GM23338 (cell line): ENCODE measurements around the gene NPVF. TPM values are rescaled to one million over a fixed set of nuclear protein-coding genes. Genes with fewer than 3 reads are reported as not detected.

Source experiments
- ATAC-seq: fragments of 200-7000 bp; cut with Tn5 transposase; 3 replicates; pipeline ENCODE4 v1.9.1; 2020
- DNase-seq: peaks from one replicate; pipeline ENCODE4 v3.0.0-alpha.2; 2015; ENCODE audit warnings: low spot score
- H2AFZ ChIP-seq: fragments of 200-600 bp; sonication (generic); 2 replicates; pipeline ENCODE4 v1.8.0; 2016; ENCODE audit warnings: antibody characterized with exemption, mild to moderate bottlenecking, moderate library complexity
- H3F3A ChIP-seq: fragments of 200-600 bp; sonication (generic); replicated peaks from 2 replicates; pipeline ENCODE4 v1.8.0; 2017; ENCODE audit warnings: antibody characterized with exemption, mixed run types, low read depth
- H3K27ac ChIP-seq: fragments of 200-600 bp; sonication (generic); 2 replicates; pipeline ENCODE4 v1.6.1; 2016; ENCODE audit warnings: low read depth
- H3K27me3 ChIP-seq: fragments of 200-600 bp; sonication (generic); 2 replicates; pipeline ENCODE4 v1.8.0; 2016; ENCODE audit warnings: mild to moderate bottlenecking, mixed run types, moderate library complexity; ENCODE audit not compliant: insufficient read depth
- H3K36me3 ChIP-seq: fragments of 200-600 bp; sonication (generic); 2 replicates; pipeline ENCODE4 v1.8.0; 2016; ENCODE audit warnings: mild to moderate bottlenecking; ENCODE audit not compliant: insufficient read depth
- H3K4me1 ChIP-seq: fragments of 200-600 bp; sonication (generic); 2 replicates; pipeline ENCODE4 v1.8.0; 2016; ENCODE audit warnings: mild to moderate bottlenecking, moderate library complexity; ENCODE audit not compliant: insufficient read depth
- H3K4me2 ChIP-seq: fragments of 200-600 bp; sonication (generic); 2 replicates; pipeline ENCODE4 v1.7.1; 2017; ENCODE audit warnings: mixed run types
- H3K4me3 ChIP-seq: fragments of 200-600 bp; sonication (generic); 2 replicates; pipeline ENCODE4 v1.6.1; 2016; ENCODE audit warnings: mixed run types
- H3K79me2 ChIP-seq: fragments of 200-600 bp; sonication (generic); replicated peaks from 2 replicates; pipeline ENCODE4 v1.8.0; 2017; ENCODE audit warnings: mild to moderate bottlenecking; ENCODE audit not compliant: insufficient read depth
- H3K9me2 ChIP-seq: fragments of 200-600 bp; sonication (generic); 2 replicates; pipeline ENCODE4 v1.8.0; 2017; ENCODE audit not compliant: insufficient read depth
- H4K20me1 ChIP-seq: fragments of 200-600 bp; sonication (generic); replicated peaks from 2 replicates; pipeline ENCODE4 v1.8.0; 2017; ENCODE audit warnings: mild to moderate bottlenecking; ENCODE audit not compliant: insufficient read depth
- H3K27ac Mint-ChIP-seq: 2 replicates; pipeline ENCODE4 v1.8.0; 2020; ENCODE audit warnings: inconsistent platforms, mild to moderate bottlenecking, moderate library complexity, mixed read lengths
- H3K27me3 Mint-ChIP-seq: 3 replicates; pipeline ENCODE4 v1.8.0; 2022; ENCODE audit warnings: low read depth, mild to moderate bottlenecking, moderate library complexity, mixed read lengths, inconsistent platforms; ENCODE audit not compliant: insufficient read depth, poor library complexity
- H3K36me3 Mint-ChIP-seq: 3 replicates; pipeline ENCODE4 v1.8.0; 2021; ENCODE audit warnings: low read depth, mild to moderate bottlenecking, inconsistent platforms, moderate library complexity, mixed read lengths
- H3K4me1 Mint-ChIP-seq: 3 replicates; pipeline ENCODE4 v1.8.0; 2020; ENCODE audit warnings: mild to moderate bottlenecking, inconsistent platforms, mixed read lengths
- H3K4me3 Mint-ChIP-seq: 3 replicates; pipeline ENCODE4 v1.8.0; 2021; ENCODE audit warnings: moderate library complexity, mild to moderate bottlenecking, inconsistent platforms, mixed read lengths
- H3K9me3 Mint-ChIP-seq: 3 replicates; pipeline ENCODE4 v1.8.0; 2020; ENCODE audit warnings: moderate library complexity, mild to moderate bottlenecking, inconsistent platforms, mixed read lengths
- EZH2 ChIP-seq: fragments of 200-600 bp; sonication (generic); IDR thresholded peaks from one replicate; pipeline ENCODE4 v1.8.0; 2017; ENCODE audit warnings: antibody characterized with exemption, mild to moderate bottlenecking, low read depth; ENCODE audit not compliant: unreplicated experiment
- EZH2phosphoT487 ChIP-seq: fragments of 200-600 bp; sonication (generic); IDR thresholded peaks from one replicate; pipeline ENCODE4 v1.8.1; 2018; ENCODE audit warnings: antibody characterized with exemption; ENCODE audit not compliant: unreplicated experiment
- JUNB ChIP-seq: IDR thresholded peaks from one replicate; pipeline ENCODE4 v1.6.1; 2016; ENCODE audit warnings: antibody characterized with exemption; ENCODE audit not compliant: unreplicated experiment
- POLR2AphosphoS5 ChIP-seq: IDR thresholded peaks from 2 replicates; pipeline ENCODE4 v1.6.1; 2016; ENCODE audit warnings: antibody characterized with exemption, low read depth
- STAT1 ChIP-seq: IDR thresholded peaks from one replicate; pipeline ENCODE4 v1.6.1; 2016; ENCODE audit warnings: antibody characterized with exemption; ENCODE audit not compliant: unreplicated experiment
- ZNF114 ChIP-seq: fragments of 250-450 bp; sonication (Bioruptor Pico); IDR thresholded peaks from 2 replicates; pipeline ENCODE4 v1.5.0; 2020; ENCODE audit warnings: mild to moderate bottlenecking, moderate library complexity
- ZNF331 ChIP-seq: fragments of 250-450 bp; sonication (Bioruptor Pico); IDR thresholded peaks from 2 replicates; pipeline ENCODE4 v1.5.0; 2020; ENCODE audit warnings: low read depth, mild to moderate bottlenecking, moderate library complexity
- polyA plus RNA-seq: library from polyadenylated mRNA; unstranded; fragments of >200 nt; fragmentation: Nextera tagmentation; extraction: Ambion mirVana; gene quantifications from 2 replicates; pipeline ENCODE4 v1.2.1, GENCODE V29; 2016
- total RNA-seq: library from RNA; depleted of rRNA; stranded (reverse); fragments of >200 nt; shearing (Covaris generic); gene quantifications from 2 replicates; pipeline ENCODE4 v1.2.3, GENCODE V29; 2014
- TF ChIP-seq, protein P1 (sequence below), 2 experiments: fragments of 200-600 bp in 1 of 2; sonication (generic) in 1 of 2; conservative IDR thresholded peaks; 2 replicates each; pipeline versions ENCODE4 v1.5.1 to v1.6.1; 2016 to 2017; ENCODE audit warnings: antibody characterized with exemption in 2 of 2, low read depth in 2 of 2, mild to moderate bottlenecking in 2 of 2, moderate library complexity in 1 of 2

NPVF gene
- total and polyA plus RNA-seq, 2 experiments from 2014 or later: not detected

GRCh38 chr7:25242678-25243077 is 14.4 kb upstream of the NPVF start:
- no peak for ATAC-seq
- Histone ChIP-seq H3K79me2 (no peaks in the 10 kb centered on the region), H2AFZ (no peak overlapping the region), H3K27ac (no peak overlapping the region), H3K4me3 (no peak overlapping the region), H3K9me2 (no peaks in the 10 kb centered on the region), H3K4me1 (no peaks in the 10 kb centered on the region), H3K27me3 (peaks cover 17% of the 10 kb centered on the region), H3K4me2 (no peak overlapping the region), H3K36me3 (no peaks in the 10 kb centered on the region), H4K20me1 (no peaks in the 10 kb centered on the region), H3F3A (no peaks in the 10 kb centered on the region)
- peaks cover 8% of the 10 kb centered on the region for H3K27me3 Mint-ChIP-seq
- no peak overlapping the region for H3K27ac Mint-ChIP-seq
- no peak overlapping the region for H3K4me3 Mint-ChIP-seq
- peaks cover 13% of the 10 kb centered on the region; the same call in 2 of the 3 replicates for H3K4me1 Mint-ChIP-seq
- no peaks in the 10 kb centered on the region for H3K36me3 Mint-ChIP-seq
- no peak for DNase-seq
- H3K9me3 Mint-ChIP-seq: no peaks in the 10 kb centered on the region
- TF ChIP-seq, protein P1, sequence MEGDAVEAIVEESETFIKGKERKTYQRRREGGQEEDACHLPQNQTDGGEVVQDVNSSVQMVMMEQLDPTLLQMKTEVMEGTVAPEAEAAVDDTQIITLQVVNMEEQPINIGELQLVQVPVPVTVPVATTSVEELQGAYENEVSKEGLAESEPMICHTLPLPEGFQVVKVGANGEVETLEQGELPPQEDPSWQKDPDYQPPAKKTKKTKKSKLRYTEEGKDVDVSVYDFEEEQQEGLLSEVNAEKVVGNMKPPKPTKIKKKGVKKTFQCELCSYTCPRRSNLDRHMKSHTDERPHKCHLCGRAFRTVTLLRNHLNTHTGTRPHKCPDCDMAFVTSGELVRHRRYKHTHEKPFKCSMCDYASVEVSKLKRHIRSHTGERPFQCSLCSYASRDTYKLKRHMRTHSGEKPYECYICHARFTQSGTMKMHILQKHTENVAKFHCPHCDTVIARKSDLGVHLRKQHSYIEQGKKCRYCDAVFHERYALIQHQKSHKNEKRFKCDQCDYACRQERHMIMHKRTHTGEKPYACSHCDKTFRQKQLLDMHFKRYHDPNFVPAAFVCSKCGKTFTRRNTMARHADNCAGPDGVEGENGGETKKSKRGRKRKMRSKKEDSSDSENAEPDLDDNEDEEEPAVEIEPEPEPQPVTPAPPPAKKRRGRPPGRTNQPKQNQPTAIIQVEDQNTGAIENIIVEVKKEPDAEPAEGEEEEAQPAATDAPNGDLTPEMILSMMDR (conservative IDR thresholded peaks at IDR 0.05; ENCODE audit: low read depth in 2 of 2): no peak
- no peak for TF ChIP-seq POLR2AphosphoS5
- no peak for TF ChIP-seq STAT1
- TF ChIP-seq EZH2phosphoT487: no peak
- TF ChIP-seq ZNF114 (CRISPR knock-in tag): no peak
- no peak for TF ChIP-seq JUNB

GRCh38 chr7:25240896-25241295 is 12.6 kb upstream of the NPVF start:
- Mint-ChIP-seq H3K4me1 (peaks cover 13% of the 10 kb centered on the region; the same call in 2 of the 3 replicates), H3K36me3 (no peaks in the 10 kb centered on the region), H3K4me3 (no peak overlapping the region), H3K27me3 (peaks cover 8% of the 10 kb centered on the region), H3K27ac (no peak overlapping the region), H3K9me3 (no peaks in the 10 kb centered on the region)
- Histone ChIP-seq H3K4me1 (no peaks in the 10 kb centered on the region), H3K4me3 (no peak overlapping the region), H4K20me1 (no peaks in the 10 kb centered on the region), H3K36me3 (no peaks in the 10 kb centered on the region), H3K27me3 (peaks cover 17% of the 10 kb centered on the region), H3K79me2 (no peaks in the 10 kb centered on the region), H3K27ac (no peak overlapping the region), H2AFZ (no peak overlapping the region), H3K4me2 (no peak overlapping the region), H3K9me2 (no peaks in the 10 kb centered on the region; the same call in 1 of the 2 replicates), H3F3A (no peaks in the 10 kb centered on the region)
- TF ChIP-seq EZH2 (no peak), JUNB (no peak), STAT1 (no peak), ZNF331 (CRISPR knock-in tag) (no peak)
- TF ChIP-seq, protein P1 (conservative IDR thresholded peaks at IDR 0.05; ENCODE audit: low read depth in 2 of 2): no peak
- DNase-seq: no peak
- no peak for ATAC-seq
